MCF 10A (cell line): Measurements from ENCODE around the gene SCGB1D4. TPM values are rescaled to one million over a fixed set of nuclear protein-coding genes. Genes with fewer than 3 reads are reported as not detected.
A peak's percentile ranks its signal among the peaks of the same experiment; 100 is the strongest.

ENCODE experiments used
- BruUV-seq: library from RNA; stranded (reverse); fragments of 400-500 nt; replicated peaks from 2 replicates; lab custom pipeline; 2021; lab: Mats Ljungman, UMichigan
- CTCF ChIA-PET: fragments of 300-600 bp; sonication (Branson Sonifier 250); formaldehyde crosslinking; extraction: SDS; loops from one replicate; lab custom pipeline; 2021; ENCODE audit warnings: antibody characterized with exemption, inconsistent platforms; lab: Yijun Ruan, JAX
- POLR2A ChIA-PET: fragments of 300-600, 350-650 bp; sonication (Branson Sonifier 250); formaldehyde crosslinking; extraction: SDS; loops from one replicate; lab custom pipeline; 2020; ENCODE audit warnings: antibody characterized with exemption, inconsistent platforms; lab: Yijun Ruan, JAX
- DNase-seq: peaks from one replicate; pipeline ENCODE4 v3.0.0-alpha.2; 2018; ENCODE audit not compliant: unreplicated experiment
- H3K27ac Mint-ChIP-seq: one replicate; pipeline ENCODE4 v1.8.0; 2022; ENCODE audit warnings: mild to moderate bottlenecking, low read depth, mixed read lengths; ENCODE audit not compliant: unreplicated experiment
- H3K27me3 Mint-ChIP-seq: one replicate; pipeline ENCODE4 v1.8.0; 2022; ENCODE audit warnings: mixed read lengths; ENCODE audit not compliant: insufficient read depth, unreplicated experiment
- H3K36me3 Mint-ChIP-seq: one replicate; pipeline ENCODE4 v1.8.0; 2022; ENCODE audit warnings: mild to moderate bottlenecking, moderate library complexity, mixed read lengths; ENCODE audit not compliant: insufficient read depth, unreplicated experiment
- H3K4me1 Mint-ChIP-seq: one replicate; pipeline ENCODE4 v1.8.0; 2022; ENCODE audit warnings: mixed read lengths; ENCODE audit not compliant: insufficient read depth, unreplicated experiment
- H3K4me3 Mint-ChIP-seq: one replicate; pipeline ENCODE4 v1.8.0; 2022; ENCODE audit warnings: mild to moderate bottlenecking, moderate library complexity, mixed read lengths; ENCODE audit not compliant: unreplicated experiment
- H3K9me3 Mint-ChIP-seq: one replicate; pipeline ENCODE4 v1.8.0; 2022; ENCODE audit warnings: mixed read lengths; ENCODE audit not compliant: unreplicated experiment
- intact Hi-C: fragments of 100-400 bp; cut with micrococcal nuclease; formaldehyde crosslinking; loops from 2 replicates; pipeline ENCODE4 v1.14.1; 2022
- total RNA-seq: library from RNA; stranded (reverse); gene quantifications from 2 replicates; pipeline ENCODE4 v1.2.3, GENCODE V29; 2022
- TF ChIP-seq, protein P1 (sequence below): fragments of 200-600 bp; IDR thresholded peaks from one replicate; pipeline ENCODE4 v1.8.0; 2022; ENCODE audit warnings: antibody characterized with exemption, mild to moderate bottlenecking; ENCODE audit not compliant: unreplicated experiment

The SCGB1D4 gene
- total RNA-seq, 1 experiment from 2014 or later = not detected

DNA sequence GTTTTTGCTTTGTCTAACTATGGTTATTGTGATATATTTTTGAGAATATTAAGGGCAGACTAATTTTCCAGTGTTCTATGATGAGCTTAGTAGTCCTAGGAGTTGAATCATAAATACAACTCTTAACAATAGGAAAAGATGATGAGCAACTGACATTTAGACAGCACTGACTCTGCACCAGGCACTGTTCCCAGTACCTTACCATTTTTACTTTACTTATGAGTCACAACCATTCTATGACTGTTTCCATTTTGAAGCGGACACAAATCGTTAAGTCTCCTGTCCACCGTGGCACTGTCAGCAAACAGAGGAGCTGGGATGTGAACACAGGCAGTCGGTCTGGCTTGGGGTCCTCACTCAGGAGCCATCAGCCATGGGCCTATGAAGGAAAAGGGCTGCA is 32.3 kb downstream of the SCGB1D4 start:
- no TSS peak for BruUV-seq

GRCh38 chr11:62264004-62264403 is 34.9 kb downstream of the SCGB1D4 start:
- TF ChIP-seq, protein P1, sequence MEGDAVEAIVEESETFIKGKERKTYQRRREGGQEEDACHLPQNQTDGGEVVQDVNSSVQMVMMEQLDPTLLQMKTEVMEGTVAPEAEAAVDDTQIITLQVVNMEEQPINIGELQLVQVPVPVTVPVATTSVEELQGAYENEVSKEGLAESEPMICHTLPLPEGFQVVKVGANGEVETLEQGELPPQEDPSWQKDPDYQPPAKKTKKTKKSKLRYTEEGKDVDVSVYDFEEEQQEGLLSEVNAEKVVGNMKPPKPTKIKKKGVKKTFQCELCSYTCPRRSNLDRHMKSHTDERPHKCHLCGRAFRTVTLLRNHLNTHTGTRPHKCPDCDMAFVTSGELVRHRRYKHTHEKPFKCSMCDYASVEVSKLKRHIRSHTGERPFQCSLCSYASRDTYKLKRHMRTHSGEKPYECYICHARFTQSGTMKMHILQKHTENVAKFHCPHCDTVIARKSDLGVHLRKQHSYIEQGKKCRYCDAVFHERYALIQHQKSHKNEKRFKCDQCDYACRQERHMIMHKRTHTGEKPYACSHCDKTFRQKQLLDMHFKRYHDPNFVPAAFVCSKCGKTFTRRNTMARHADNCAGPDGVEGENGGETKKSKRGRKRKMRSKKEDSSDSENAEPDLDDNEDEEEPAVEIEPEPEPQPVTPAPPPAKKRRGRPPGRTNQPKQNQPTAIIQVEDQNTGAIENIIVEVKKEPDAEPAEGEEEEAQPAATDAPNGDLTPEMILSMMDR = no peak
- Mint-ChIP-seq H3K4me3 (no peak overlapping the region), H3K27ac (no peak overlapping the region), H3K36me3 (no peaks in the 10 kb centered on the region), H3K9me3 (no peaks in the 10 kb centered on the region), H3K4me1 (no peaks in the 10 kb centered on the region), H3K27me3 (peaks cover 40% of the 10 kb centered on the region)
- POLR2A ChIA-PET = no interaction called here
- no TSS peak for BruUV-seq
- no peak for DNase-seq
- intact Hi-C loops = no loop called here
- CTCF ChIA-PET = interaction anchor here (0.6 kb wide), 1 partner anchor 16 kb away, joined by 5 read pairs; no protein-coding TSS in a partner anchor

More for the DNA sequence above, 32.3 kb downstream of the SCGB1D4 start:
- ChIA-PET POLR2A (interaction anchor here (0.6 kb wide), 1 partner anchor 325 kb away, joined by 5 read pairs; no protein-coding TSS in a partner anchor), CTCF (interaction anchor here (0.6 to 1.0 kb wide), 5 partner anchors 33 to 294 kb away, joined by 3 read pairs; no protein-coding TSS in a partner anchor)
- peaks cover 5% of the 10 kb centered on the region for H3K4me1 Mint-ChIP-seq
- no peak overlapping the region for H3K27ac Mint-ChIP-seq
- H3K4me3 Mint-ChIP-seq = no peak overlapping the region
- DNase-seq = peak; percentile 31
- TF ChIP-seq, protein P1 = no peak
- H3K27me3 Mint-ChIP-seq = peaks cover 31% of the 10 kb centered on the region
- no peaks in the 10 kb centered on the region for H3K36me3 Mint-ChIP-seq
- intact Hi-C loops = no loop called here
- no peaks in the 10 kb centered on the region for H3K9me3 Mint-ChIP-seq

DNA sequence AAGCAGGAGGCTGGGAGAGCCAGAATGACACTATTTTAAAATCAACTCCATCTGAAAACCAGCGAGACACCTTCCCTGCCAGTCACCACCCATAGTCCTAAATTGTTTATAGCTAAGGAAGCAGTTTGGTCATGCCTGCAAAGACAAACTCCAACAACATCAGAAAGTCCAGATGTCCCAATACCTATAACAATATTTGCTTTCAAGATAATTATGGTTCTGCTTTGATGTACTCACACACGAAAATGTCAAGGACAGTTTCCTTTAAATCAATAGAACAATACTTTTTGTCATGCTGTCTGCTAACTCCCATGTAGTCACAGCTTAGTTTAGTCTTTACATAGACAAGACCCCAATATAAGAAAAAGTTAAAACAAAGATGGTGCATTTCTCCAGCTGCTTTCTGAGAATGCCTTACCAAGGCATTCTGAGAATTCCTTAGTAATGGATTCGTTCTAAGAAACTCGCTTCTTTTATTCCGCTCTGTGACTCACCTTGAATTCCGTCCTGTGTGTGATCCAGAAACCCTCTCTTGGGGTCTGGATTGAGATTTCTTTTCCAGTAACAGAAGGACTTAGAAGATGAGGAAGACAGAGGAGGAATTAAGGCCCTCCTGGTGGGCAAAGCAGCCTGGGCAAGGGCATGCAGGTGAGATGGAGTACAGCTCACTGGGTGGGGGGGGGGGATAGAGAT is 38.5 kb downstream of the SCGB1D4 start:
- Mint-ChIP-seq H3K4me1 (no peaks in the 10 kb centered on the region), H3K27ac (no peak overlapping the region), H3K36me3 (no peaks in the 10 kb centered on the region), H3K9me3 (no peaks in the 10 kb centered on the region), H3K27me3 (peaks cover 44% of the 10 kb centered on the region), H3K4me3 (no peak overlapping the region)
- ChIA-PET POLR2A (no interaction called here), CTCF (interaction anchor here (0.7 to 1.2 kb wide), 3 partner anchors 10 to 56 kb away, joined by 3 read pairs; partner anchors contain the start of gene SCGB2A2)
- BruUV-seq = no TSS peak
- DNase-seq = no peak
- TF ChIP-seq, protein P1 = no peak
- intact Hi-C loops = no loop called here

DNA sequence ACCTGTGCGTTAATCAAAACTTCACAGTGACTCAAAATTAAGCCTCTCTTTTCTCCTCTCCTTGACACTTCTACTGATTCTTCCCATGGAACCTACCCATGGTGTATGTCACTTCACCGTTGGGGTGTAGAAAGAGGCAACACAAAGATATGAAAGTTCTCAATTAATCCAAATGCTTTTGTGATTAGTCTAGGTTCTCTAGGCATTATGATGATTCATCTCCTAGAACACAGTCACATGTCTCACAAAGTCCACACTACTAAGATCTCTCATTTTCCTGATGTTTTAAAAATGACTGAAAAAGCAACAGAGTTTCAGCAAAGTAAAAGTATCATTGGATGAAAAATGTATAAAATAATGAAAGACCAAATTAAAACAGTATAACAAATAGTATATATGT is 42.6 kb downstream of the SCGB1D4 start:
- H3K9me3 Mint-ChIP-seq = peaks cover 11% of the 10 kb centered on the region
- no peaks in the 10 kb centered on the region for H3K4me1 Mint-ChIP-seq
- ChIA-PET CTCF (interaction anchor here (0.6 to 1.4 kb wide), 3 partner anchors 13 to 140 kb away, joined by 3 read pairs; partner anchors contain the start of gene SCGB1D2), POLR2A (interaction anchor here (0.8 to 1.8 kb wide), 2 partner anchors 14 to 21 kb away, joined by 6 to 7 read pairs; partner anchors contain the start of gene SCGB1D2)
- intact Hi-C loops = no loop called here
- H3K36me3 Mint-ChIP-seq = no peaks in the 10 kb centered on the region
- no peak overlapping the region for H3K4me3 Mint-ChIP-seq
- H3K27ac Mint-ChIP-seq = no peak overlapping the region
- TF ChIP-seq, protein P1 = no peak
- no TSS peak for BruUV-seq
- DNase-seq = no peak
- peaks cover 34% of the 10 kb centered on the region for H3K27me3 Mint-ChIP-seq
